GM12872 (cell line): Measurements from ENCODE around the gene PLEKHA7.

Experiments used
- CTCF ChIP-seq: IDR thresholded peaks from 3 replicates; pipeline ENCODE4 v1.5.1; 2011; ENCODE audit warnings: low read depth, mild to moderate bottlenecking, low read length, moderate library complexity; ENCODE audit not compliant: insufficient read depth

PLEKHA7 gene

GRCh38 chr11:17012712-17013547, 1.3 kb downstream of the PLEKHA7 start:
- no peak for TF ChIP-seq CTCF

- TF ChIP-seq CTCF: no peak
These were observed 2.0 kb downstream of the PLEKHA7 start for GRCh38 chr11:17012179-17012578.

- TF ChIP-seq CTCF: no peak
These were observed 3.3 kb downstream of the PLEKHA7 start for GRCh38 chr11:17010851-17011420.

- no peak for TF ChIP-seq CTCF
These were observed 6.1 kb downstream of the PLEKHA7 start for GRCh38 chr11:17008099-17008498.

GRCh38 chr11:17005646-17006045, 8.6 kb downstream of the PLEKHA7 start:
- no peak for TF ChIP-seq CTCF

- TF ChIP-seq CTCF: no peak
These were observed 9.6 kb downstream of the PLEKHA7 start for GRCh38 chr11:17004486-17005148.

- no peak for TF ChIP-seq CTCF
These were observed 10.8 kb downstream of the PLEKHA7 start for GRCh38 chr11:17003426-17003825.
